Measurements from ENCODE around the gene LRRIQ3. TPM values are rescaled to one million over a fixed set of nuclear protein-coding genes. Genes with fewer than 3 reads are reported as not detected.

The LRRIQ3 gene
- total RNA-seq, 4 donors from 2014 or later = 0.12 to 0.39 (median 0.21) TPM; not detected in 1

DNA sequence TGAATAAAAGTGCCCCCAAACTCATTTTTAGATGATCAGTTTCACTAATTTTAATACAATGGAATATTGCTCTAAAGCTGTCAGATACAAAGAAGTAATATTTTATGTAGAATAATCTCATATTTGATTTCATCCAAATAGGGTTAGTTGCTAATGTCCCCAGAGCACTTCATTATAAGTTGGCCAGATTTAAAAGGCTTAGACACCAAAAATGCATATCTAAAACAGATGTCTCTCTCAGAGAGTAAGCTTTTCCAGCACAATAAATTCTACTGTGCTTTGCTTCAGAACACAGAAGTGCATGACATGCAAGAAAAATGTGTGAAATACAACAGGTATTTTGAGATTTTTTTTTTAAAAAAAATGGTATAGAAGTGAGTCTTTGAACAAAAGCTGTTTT, 194.2 kb downstream of the LRRIQ3 start:
- no peak for DNase-seq (ENCODE audit: low spot score in 2 of 2)
- TF ChIP-seq, protein P1, sequence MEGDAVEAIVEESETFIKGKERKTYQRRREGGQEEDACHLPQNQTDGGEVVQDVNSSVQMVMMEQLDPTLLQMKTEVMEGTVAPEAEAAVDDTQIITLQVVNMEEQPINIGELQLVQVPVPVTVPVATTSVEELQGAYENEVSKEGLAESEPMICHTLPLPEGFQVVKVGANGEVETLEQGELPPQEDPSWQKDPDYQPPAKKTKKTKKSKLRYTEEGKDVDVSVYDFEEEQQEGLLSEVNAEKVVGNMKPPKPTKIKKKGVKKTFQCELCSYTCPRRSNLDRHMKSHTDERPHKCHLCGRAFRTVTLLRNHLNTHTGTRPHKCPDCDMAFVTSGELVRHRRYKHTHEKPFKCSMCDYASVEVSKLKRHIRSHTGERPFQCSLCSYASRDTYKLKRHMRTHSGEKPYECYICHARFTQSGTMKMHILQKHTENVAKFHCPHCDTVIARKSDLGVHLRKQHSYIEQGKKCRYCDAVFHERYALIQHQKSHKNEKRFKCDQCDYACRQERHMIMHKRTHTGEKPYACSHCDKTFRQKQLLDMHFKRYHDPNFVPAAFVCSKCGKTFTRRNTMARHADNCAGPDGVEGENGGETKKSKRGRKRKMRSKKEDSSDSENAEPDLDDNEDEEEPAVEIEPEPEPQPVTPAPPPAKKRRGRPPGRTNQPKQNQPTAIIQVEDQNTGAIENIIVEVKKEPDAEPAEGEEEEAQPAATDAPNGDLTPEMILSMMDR (IDR thresholded peaks at IDR 0.05) = no peak
- no peak for TF ChIP-seq POLR2A (IDR thresholded peaks at IDR 0.05)
- no peak overlapping the region for H3K4me3 ChIP-seq (ENCODE audit: low read depth, poor library complexity, severe bottlenecking)
- intact Hi-C loops (cut with DNase I; ENCODE audit: low total_unique reads) = no loop called here

DNA sequence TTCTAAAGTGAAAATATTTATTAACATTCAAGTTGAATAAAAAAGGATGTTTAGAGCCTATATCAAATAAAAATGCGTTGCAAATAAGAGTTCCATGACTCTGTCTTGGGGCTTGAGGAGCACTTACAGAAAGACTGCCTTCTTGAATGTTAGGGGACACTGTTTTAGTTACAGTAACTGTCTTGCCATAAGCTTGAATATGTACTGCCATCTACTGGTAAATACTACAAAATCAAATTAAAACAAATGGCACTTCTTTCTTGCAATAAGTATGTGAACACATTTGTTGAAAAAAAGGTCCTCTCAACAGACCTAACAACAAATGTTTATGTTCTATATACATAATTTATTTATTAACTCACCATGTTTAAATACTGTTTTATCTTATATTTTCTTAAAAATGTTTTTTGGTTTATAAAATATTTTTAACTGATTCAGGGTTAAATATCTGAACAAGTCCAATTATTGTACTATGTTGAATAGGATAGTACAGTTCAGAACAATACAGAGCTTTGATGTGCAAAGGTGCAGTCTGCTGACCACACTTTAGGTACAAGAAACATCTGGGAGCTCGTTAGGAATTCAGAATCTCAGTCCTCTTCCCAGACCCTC, 199.5 kb downstream of the LRRIQ3 start:
- 14 to 15% methylated on average over 2 of the region's 2 CpGs for WGBS, 2 donors

DNA sequence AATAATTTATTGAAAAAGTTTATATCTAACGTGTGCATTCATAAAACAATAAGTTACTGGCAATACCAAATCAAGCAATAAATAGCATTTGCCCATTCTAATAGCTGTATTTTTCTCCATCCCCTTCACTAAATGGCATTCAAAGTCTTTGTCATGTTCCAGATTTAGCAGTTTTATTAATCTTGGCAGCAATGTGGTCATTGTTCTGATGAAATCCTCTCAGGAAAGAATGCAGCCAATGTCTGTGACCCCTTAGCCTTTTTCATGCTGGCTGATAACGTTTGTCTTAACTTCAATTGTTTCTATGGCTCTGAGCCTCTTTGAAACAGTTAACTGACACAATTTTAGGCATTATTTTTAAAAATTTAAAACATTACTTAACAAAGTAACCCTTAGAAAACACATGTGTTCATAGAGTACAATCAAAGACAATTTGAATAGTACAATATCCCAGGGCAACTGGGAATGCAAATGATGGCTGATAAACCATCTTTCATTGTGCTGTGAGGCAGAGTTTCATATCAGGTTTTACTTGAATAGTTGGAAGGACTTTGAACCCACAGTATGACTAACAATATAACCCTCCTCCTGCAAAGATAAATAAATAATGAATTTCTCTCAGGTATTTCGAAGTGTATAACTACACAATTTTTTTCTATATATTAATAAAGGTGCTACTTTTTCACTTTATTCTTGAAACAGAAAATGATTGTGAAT, 217.5 kb downstream of the LRRIQ3 start:
- 44 to 50% methylated on average over 3 of the region's 3 CpGs for WGBS, 2 donors
- DNase-seq (ENCODE audit: low spot score in 2 of 2) = no peak

More for the DNA sequence above, 199.5 kb downstream of the LRRIQ3 start:
- intact Hi-C loops (cut with DNase I; ENCODE audit: low total_unique reads) = no loop called here
- no peak for DNase-seq (ENCODE audit: low spot score in 2 of 2)
- no peak for TF ChIP-seq POLR2A (IDR thresholded peaks at IDR 0.05)
- TF ChIP-seq, protein P1 (IDR thresholded peaks at IDR 0.05) = no peak
- H3K4me3 ChIP-seq (ENCODE audit: low read depth, poor library complexity, severe bottlenecking) = no peak overlapping the region

DNA sequence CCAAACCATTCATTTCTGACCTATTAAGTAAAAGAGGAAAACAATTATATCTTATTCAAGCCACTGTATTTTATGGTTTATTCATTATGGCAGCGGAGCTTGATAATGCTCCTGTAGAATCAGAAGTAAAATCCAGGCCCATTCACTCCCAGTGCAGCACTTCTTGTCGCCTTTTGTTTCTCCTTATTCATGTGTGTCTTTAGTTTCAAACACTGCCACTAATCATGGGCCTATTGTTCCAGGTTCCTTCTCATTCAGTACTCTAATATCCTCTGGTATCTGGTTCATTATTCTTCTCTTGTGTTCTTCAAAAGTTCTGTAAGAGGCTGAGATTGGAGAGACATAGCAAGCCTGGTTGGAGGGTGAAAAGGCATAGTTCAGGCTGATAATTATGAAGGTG, 218.3 kb downstream of the LRRIQ3 start:
- intact Hi-C loops (cut with DNase I; ENCODE audit: low total_unique reads) = no loop called here
- H3K4me3 ChIP-seq (ENCODE audit: low read depth, poor library complexity, severe bottlenecking) = no peak overlapping the region
- WGBS, 2 donors = 81 to 89% methylated on average over 2 of the region's 2 CpGs
- no peak for DNase-seq (ENCODE audit: low spot score in 2 of 2)
- TF ChIP-seq, protein P1 (IDR thresholded peaks at IDR 0.05) = no peak
- TF ChIP-seq POLR2A (IDR thresholded peaks at IDR 0.05) = no peak

More for the DNA sequence above, 217.5 kb downstream of the LRRIQ3 start:
- intact Hi-C loops (cut with DNase I; ENCODE audit: low total_unique reads) = no loop called here
- no peak overlapping the region for H3K4me3 ChIP-seq (ENCODE audit: low read depth, poor library complexity, severe bottlenecking)
- TF ChIP-seq POLR2A (IDR thresholded peaks at IDR 0.05) = no peak
- TF ChIP-seq, protein P1 (IDR thresholded peaks at IDR 0.05) = no peak

DNA sequence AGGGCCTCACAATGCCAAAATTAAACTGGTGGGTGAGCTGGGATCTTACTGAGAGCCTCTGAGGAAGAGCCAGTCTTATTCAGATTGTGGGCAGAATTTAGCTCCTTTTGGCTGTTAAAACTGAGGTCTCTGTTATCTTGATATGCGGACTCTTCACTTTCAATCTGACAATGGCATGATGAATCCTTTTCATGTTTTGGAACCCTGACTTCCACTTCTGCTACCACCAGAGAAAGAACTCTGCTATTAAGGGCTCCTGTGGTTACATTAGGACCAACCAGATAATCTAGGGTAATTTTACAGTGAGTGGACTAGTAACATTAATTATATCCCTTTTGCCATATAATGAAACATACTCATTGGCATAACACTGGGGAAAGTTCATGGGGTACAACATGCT, 219.0 kb downstream of the LRRIQ3 start:
- no peak for DNase-seq (ENCODE audit: low spot score in 2 of 2)
- WGBS, 2 donors = 93 to 98% methylated on average over 1 of the region's 1 CpG
- TF ChIP-seq, protein P1 (IDR thresholded peaks at IDR 0.05) = no peak
- no peak for TF ChIP-seq POLR2A (IDR thresholded peaks at IDR 0.05)
- intact Hi-C loops (cut with DNase I; ENCODE audit: low total_unique reads) = no loop called here
- H3K4me3 ChIP-seq (ENCODE audit: low read depth, poor library complexity, severe bottlenecking) = no peak overlapping the region

Other genes starting within 250 kb of the LRRIQ3 start
- gene FPGT, start 66 bp upstream of the LRRIQ3 start, total RNA-seq = 10 to 100 TPM in 3 of 4 donors, 1 to 10 TPM in 1; 6.3 to 17.5 (median 11.7) TPM
- gene TNNI3K, start 37.2 kb upstream of the LRRIQ3 start, total RNA-seq = 1 to 10 TPM in 1 of 4 donors, under 1 TPM in 1, not detected in 2; 0.75 to 2.2 TPM